Measurements from ENCODE around the gene KRTAP3-3.

DNA sequence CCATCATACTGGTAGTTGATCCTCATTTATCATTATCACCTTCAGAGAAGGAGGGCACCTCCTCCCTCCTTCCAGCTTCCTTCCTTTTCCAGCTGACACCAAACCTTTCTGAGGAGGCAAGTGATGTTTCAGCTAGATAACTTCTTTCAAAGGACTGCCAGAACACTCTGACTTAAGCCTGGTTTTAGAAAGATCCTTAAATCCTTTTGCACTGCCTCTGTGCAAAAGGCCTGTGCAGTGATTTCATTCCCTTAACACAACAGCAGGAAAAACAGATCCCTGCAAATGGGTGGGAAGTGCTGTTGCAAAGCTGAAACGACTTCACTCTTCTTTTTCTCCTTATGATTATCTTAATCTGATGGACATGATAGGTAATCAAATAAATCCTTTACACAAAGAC, 49.4 kb downstream of the KRTAP3-3 start:
- TF ChIP-seq POLR2A (IDR thresholded peaks at IDR 0.05; ENCODE audit: low read length): no peak
- no peak for TF ChIP-seq GATA1 (IDR thresholded peaks at IDR 0.05; ENCODE audit: low read depth, low read length)

Measured in erythroblast (primary cell).